ENCODE results near the gene COMMD3.

GRCh38 chr10:22365644-22366434 lies 49.7 kb downstream of the COMMD3 start:
- TF ChIP-seq EZH2 (IDR thresholded peaks at IDR 0.05; ENCODE audit: insufficient read depth, poor library complexity, severe bottlenecking) (no peak), EZH2phosphoT487 (IDR thresholded peaks at IDR 0.05; ENCODE audit: insufficient read depth, low read depth) (no peak)

All from GM23248 (cell line).